ENCODE results near the gene PNPLA8.
"Not testable (repeated sequence)": the region's sequence is repeated elsewhere in the genome, so short reads cannot be mapped to it uniquely, and the experiment has no call there.

Gene PNPLA8

GRCh38 chr7:108538685-108539084, 12.8 kb upstream of the PNPLA8 start:
- H3K36me3 Mint-ChIP-seq; H3K9me3 Mint-ChIP-seq; ATAC-seq; H3K4me1 Mint-ChIP-seq; H3K4me3 Mint-ChIP-seq; H3K27ac Mint-ChIP-seq; DNase-seq (ENCODE audit: low spot score in 2 of 2): not testable (repeated sequence)

DNA sequence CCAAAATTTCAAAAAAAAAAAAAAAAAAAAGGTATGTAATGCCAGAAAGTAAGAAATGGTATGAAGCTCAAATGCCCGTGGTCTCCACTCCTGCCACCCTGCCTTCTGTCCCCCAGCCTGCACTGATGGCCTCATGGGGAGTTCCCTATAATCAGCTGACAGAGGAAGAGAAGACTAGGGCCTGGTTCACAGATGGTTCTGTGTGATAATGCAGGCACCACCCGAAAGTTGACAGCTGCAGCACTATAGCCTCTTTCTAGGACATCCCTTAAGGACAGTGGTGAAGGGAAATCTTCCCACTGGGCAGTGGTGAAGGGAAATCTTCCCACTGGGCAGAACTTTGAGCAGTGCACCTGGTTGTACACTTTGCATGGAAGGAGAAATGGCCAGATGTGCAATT, 12.3 kb upstream of the PNPLA8 start:
- not testable (repeated sequence) for H3K36me3 Mint-ChIP-seq; H3K4me1 Mint-ChIP-seq; H3K9me3 Mint-ChIP-seq; ATAC-seq; H3K4me3 Mint-ChIP-seq; DNase-seq (ENCODE audit: low spot score in 2 of 2); H3K27ac Mint-ChIP-seq

DNA sequence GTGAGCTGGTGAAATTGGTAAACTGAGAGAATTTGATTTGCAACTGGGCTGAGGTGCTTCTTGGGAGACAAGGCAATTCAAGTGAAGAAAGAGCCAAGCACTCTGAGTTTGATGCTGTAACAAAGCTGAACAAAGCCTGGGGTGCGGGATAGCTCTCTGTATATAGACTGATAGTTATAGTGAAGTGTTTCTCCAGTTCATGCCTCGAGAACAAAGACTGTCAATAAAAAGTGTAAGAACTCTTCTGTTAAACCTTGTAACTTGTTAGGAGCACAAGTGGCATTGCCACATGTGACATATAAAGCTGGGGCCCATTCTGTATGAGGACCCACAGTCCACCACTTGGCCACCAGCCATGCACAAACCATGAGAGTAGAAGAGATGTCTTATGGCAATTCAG, 11.3 kb upstream of the PNPLA8 start:
- H3K4me3 Mint-ChIP-seq = no peak overlapping the region
- no peaks in the 10 kb centered on the region for H3K9me3 Mint-ChIP-seq
- H3K36me3 Mint-ChIP-seq = no peaks in the 10 kb centered on the region
- no peak overlapping the region for H3K27ac Mint-ChIP-seq
- DNase-seq (ENCODE audit: low spot score in 2 of 2) = no peak
- H3K4me1 Mint-ChIP-seq = no peaks in the 10 kb centered on the region
- ATAC-seq = no peak

DNA sequence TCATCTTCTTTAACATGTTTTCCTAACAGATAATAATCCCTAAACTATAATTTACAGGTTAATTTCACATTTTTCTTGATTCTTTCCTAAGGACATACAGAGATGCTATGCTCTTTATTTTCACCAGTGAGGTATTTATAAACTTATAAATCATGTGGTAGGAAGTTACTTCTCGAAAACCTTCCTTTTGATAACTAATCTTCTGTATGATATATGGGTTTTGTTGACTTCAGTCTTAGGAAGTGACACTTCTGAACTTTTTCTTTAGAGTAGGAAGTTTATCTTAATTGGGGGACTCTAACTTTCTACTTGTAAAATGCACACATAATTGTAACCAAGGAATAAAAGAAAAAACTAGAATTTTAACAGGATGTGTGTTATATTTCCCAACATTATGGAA, 9.8 kb upstream of the PNPLA8 start:
- Mint-ChIP-seq H3K4me1 (no peaks in the 10 kb centered on the region), H3K27ac (no peak overlapping the region), H3K36me3 (no peaks in the 10 kb centered on the region), H3K9me3 (no peaks in the 10 kb centered on the region), H3K4me3 (no peak overlapping the region)
- ATAC-seq = no peak
- DNase-seq (ENCODE audit: low spot score in 2 of 2) = no peak

GRCh38 chr7:108535257-108535656, 9.3 kb upstream of the PNPLA8 start:
- no peaks in the 10 kb centered on the region for H3K9me3 Mint-ChIP-seq
- no peaks in the 10 kb centered on the region for H3K36me3 Mint-ChIP-seq
- H3K4me3 Mint-ChIP-seq = no peak overlapping the region
- H3K4me1 Mint-ChIP-seq = no peaks in the 10 kb centered on the region
- H3K27ac Mint-ChIP-seq = no peak overlapping the region
- DNase-seq (ENCODE audit: low spot score in 2 of 2) (no peak), ATAC-seq (no peak)

DNA sequence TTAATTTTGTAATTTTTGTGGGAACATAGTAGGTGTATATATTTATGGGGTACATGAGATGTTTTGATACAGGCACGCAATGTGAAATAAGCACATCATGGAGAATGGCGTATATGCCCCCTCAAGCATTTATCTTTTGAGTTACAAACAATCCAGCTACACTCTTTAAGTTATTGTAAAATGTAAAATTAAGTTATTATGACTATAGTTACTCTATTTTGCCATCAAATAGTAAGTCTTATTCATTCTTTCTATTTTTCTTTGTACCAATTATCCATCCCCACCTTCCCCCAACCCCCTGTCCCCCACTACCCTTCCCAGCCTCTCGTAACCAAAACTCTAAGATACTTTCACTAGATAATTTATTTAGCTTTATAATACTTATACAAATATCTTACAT, 7.8 kb upstream of the PNPLA8 start:
- no peak for DNase-seq (ENCODE audit: low spot score in 2 of 2)
- H3K27ac Mint-ChIP-seq = no peak overlapping the region
- no peaks in the 10 kb centered on the region for H3K36me3 Mint-ChIP-seq
- ATAC-seq = no peak
- no peaks in the 10 kb centered on the region for H3K4me1 Mint-ChIP-seq
- no peaks in the 10 kb centered on the region for H3K9me3 Mint-ChIP-seq
- H3K4me3 Mint-ChIP-seq = no peak overlapping the region

- Mint-ChIP-seq H3K36me3 (peaks cover 17% of the 10 kb centered on the region), H3K4me3 (no peak overlapping the region), H3K9me3 (no peaks in the 10 kb centered on the region)
Observed at GRCh38 chr7:108529341-108529740, 3.4 kb upstream of the PNPLA8 start.

GRCh38 chr7:108528183-108528712, 2.3 kb upstream of the PNPLA8 start:
- Mint-ChIP-seq H3K36me3 (peaks cover 17% of the 10 kb centered on the region), H3K27ac (peak overlapping the region; percentile 16), H3K4me1 (peaks cover 19% of the 10 kb centered on the region), H3K4me3 (no peak overlapping the region), H3K9me3 (no peaks in the 10 kb centered on the region)
- ATAC-seq = no peak
- DNase-seq (ENCODE audit: low spot score in 2 of 2) = no peak

More at GRCh38 chr7:108529341-108529740, 3.4 kb upstream of the PNPLA8 start:
- H3K27ac Mint-ChIP-seq = no peak overlapping the region
- ATAC-seq (no peak), DNase-seq (ENCODE audit: low spot score in 2 of 2) (no peak)
- H3K4me1 Mint-ChIP-seq = peaks cover 9% of the 10 kb centered on the region

GRCh38 chr7:108526768-108527017, 758 bp upstream of the PNPLA8 start:
- no peak for DNase-seq (ENCODE audit: low spot score in 2 of 2)
- H3K4me1 Mint-ChIP-seq = peaks cover 26% of the 10 kb centered on the region

GRCh38 chr7:108525327-108525984, 479 bp downstream of the PNPLA8 start:
- Mint-ChIP-seq H3K27ac (peak overlapping the region; percentile 98), H3K4me3 (peak overlapping the region; percentile 91), H3K9me3 (no peaks in the 10 kb centered on the region), H3K36me3 (peaks cover 39% of the 10 kb centered on the region), H3K4me1 (peaks cover 36% of the 10 kb centered on the region)
- ATAC-seq (peak; percentile 63), DNase-seq (ENCODE audit: low spot score in 2 of 2) (no peak)

More at GRCh38 chr7:108526768-108527017, 758 bp upstream of the PNPLA8 start:
- H3K27ac Mint-ChIP-seq = peak overlapping the region; percentile 98
- H3K4me3 Mint-ChIP-seq = peak overlapping the region; percentile 91
- no peaks in the 10 kb centered on the region for H3K9me3 Mint-ChIP-seq
- H3K36me3 Mint-ChIP-seq = peaks cover 28% of the 10 kb centered on the region
- no peak for ATAC-seq

DNA sequence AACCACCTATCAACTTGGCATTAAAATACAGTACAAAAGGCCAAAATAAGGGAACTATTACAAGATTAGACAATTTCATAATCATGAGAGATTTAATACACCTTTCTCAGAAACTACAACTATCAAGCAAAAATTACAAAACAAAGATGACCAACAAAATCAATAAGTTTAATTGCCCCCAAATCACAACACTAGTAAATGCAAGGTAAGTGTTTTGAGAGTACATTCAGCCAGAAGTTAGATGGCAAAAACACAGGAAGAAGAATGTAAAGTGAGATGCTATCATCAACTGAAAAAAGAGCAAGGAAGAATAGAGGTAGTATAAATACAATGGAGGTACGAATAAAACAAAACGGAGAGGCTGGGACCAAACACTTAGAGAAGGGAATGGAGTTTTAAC, 3.2 kb downstream of the PNPLA8 start:
- H3K36me3 Mint-ChIP-seq = peaks cover 65% of the 10 kb centered on the region
- H3K4me3 Mint-ChIP-seq = no peak overlapping the region
- no peak overlapping the region for H3K27ac Mint-ChIP-seq
- ATAC-seq (no peak), DNase-seq (ENCODE audit: low spot score in 2 of 2) (no peak)
- no peaks in the 10 kb centered on the region for H3K9me3 Mint-ChIP-seq
- peaks cover 39% of the 10 kb centered on the region for H3K4me1 Mint-ChIP-seq

DNA sequence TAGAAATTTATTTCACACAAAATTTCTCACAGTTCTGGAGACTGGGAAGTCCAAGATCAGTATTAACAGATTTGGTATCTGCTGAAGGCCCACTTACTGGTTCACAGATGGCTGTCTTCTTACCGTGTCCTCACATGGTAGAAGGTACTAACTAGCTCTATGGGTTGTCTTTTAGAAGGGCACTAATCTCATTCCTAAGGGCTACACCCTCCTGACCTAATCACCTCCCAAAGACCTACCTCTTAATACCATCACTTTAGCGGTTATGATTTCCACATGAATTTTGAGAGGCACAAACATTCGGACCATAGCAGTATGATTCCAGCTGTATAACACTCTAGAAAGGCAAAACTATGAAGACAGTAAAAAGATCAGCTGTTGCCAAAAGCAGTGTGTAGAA, 8.0 kb downstream of the PNPLA8 start:
- peaks cover 29% of the 10 kb centered on the region for H3K4me1 Mint-ChIP-seq
- peaks cover 81% of the 10 kb centered on the region for H3K36me3 Mint-ChIP-seq
- DNase-seq (ENCODE audit: low spot score in 2 of 2) = no peak
- no peak for ATAC-seq
- H3K9me3 Mint-ChIP-seq = no peaks in the 10 kb centered on the region
- no peak overlapping the region for H3K4me3 Mint-ChIP-seq
- H3K27ac Mint-ChIP-seq = no peak overlapping the region

- Mint-ChIP-seq H3K4me1 (peaks cover 14% of the 10 kb centered on the region), H3K27ac (peak overlapping the region; percentile 7), H3K9me3 (no peaks in the 10 kb centered on the region), H3K36me3 (peaks cover 78% of the 10 kb centered on the region), H3K4me3 (no peak overlapping the region)
- DNase-seq (ENCODE audit: low spot score in 2 of 2) = no peak
- no peak for ATAC-seq
Observed at GRCh38 chr7:108515630-108516029, 10.3 kb downstream of the PNPLA8 start.

DNA sequence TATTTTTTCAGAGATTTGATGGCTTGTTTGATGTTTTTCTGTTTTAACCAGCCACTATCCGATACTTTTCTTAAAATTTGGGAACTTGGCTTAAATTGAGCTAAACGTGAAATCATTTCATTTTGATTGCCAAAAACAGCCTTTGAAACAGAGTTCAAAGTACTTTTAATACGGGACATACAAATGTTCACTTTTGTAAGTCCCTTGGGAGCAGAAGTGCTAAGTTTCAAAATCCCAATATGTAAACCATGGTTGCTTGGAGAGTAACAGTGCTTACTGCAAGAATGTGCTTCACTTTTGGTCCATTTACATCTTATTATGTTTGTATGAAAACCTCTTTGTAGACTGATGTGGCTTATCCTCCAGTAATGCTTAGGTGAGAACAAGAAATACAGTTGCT, 10.9 kb downstream of the PNPLA8 start:
- H3K4me1 Mint-ChIP-seq = peaks cover 14% of the 10 kb centered on the region
- H3K4me3 Mint-ChIP-seq = no peak overlapping the region
- H3K27ac Mint-ChIP-seq = no peak overlapping the region
- ATAC-seq = no peak
- no peaks in the 10 kb centered on the region for H3K9me3 Mint-ChIP-seq
- DNase-seq (ENCODE audit: low spot score in 2 of 2) = no peak
- H3K36me3 Mint-ChIP-seq = peaks cover 79% of the 10 kb centered on the region

DNA sequence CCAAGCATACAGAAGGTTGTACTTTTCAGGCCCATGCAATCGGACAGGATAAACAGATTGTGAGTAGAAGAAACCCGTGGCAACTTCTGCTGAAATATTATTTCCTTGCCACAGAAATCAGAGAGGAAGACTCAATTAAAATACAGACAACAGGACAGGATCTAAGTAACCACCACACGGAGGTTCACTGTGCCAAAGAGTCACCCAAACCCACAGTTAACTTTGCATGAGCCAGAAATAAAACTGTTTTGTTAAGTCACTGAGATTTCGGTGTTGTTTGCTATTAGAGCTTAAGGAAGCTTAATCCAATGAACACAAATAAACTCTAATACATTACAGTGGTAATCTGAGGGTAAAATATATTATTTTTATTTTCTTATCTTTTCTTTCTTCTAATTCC, 14.0 kb downstream of the PNPLA8 start:
- ATAC-seq (no peak), DNase-seq (ENCODE audit: low spot score in 2 of 2) (no peak)
- H3K27ac Mint-ChIP-seq = no peak overlapping the region
- peaks cover 62% of the 10 kb centered on the region for H3K36me3 Mint-ChIP-seq
- H3K4me1 Mint-ChIP-seq = peaks cover 6% of the 10 kb centered on the region
- no peak overlapping the region for H3K4me3 Mint-ChIP-seq
- H3K9me3 Mint-ChIP-seq = no peaks in the 10 kb centered on the region

DNA sequence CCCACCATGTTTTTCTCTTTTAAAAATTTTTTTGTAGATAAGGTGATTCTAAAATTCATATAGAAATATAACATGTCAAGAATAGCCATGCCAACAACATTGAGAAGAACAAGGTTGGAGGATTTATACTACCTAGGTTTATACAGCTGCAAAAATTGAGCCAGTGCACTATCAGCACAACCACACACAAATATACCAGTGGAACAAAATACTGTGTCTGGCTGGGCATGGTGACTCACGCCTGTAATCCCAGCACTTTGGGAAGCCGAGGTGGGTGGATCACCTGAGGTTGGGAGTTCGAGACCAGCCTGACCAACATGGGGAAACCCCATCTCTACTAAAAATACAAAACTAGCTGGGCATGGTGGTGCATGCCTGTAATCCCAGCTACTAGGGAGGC, 21.4 kb downstream of the PNPLA8 start:
- H3K9me3 Mint-ChIP-seq; DNase-seq (ENCODE audit: low spot score in 2 of 2); H3K27ac Mint-ChIP-seq; H3K4me1 Mint-ChIP-seq; H3K4me3 Mint-ChIP-seq; ATAC-seq: not testable (repeated sequence)
- H3K36me3 Mint-ChIP-seq = peaks cover 62% of the 10 kb centered on the region

Measured in stimulated activated effector memory CD8-positive, alpha-beta T cell treated with anti-CD3 and anti-CD28 coated beads, Interleukin-12 subunit alpha, Interleukin-12 subunit beta, amount 100 ng/mL, for 72 hours (primary cell).